GM18868 (cell line): ENCODE measurements around the gene SP3.

Experiments used
- ATAC-seq: cut with Tn5 transposase; IDR thresholded peaks from one replicate; pipeline ENCODE4 v1.9.1; 2021; ENCODE audit warnings: mild to moderate bottlenecking, moderate library complexity; ENCODE audit not compliant: unreplicated experiment

Gene SP3

DNA sequence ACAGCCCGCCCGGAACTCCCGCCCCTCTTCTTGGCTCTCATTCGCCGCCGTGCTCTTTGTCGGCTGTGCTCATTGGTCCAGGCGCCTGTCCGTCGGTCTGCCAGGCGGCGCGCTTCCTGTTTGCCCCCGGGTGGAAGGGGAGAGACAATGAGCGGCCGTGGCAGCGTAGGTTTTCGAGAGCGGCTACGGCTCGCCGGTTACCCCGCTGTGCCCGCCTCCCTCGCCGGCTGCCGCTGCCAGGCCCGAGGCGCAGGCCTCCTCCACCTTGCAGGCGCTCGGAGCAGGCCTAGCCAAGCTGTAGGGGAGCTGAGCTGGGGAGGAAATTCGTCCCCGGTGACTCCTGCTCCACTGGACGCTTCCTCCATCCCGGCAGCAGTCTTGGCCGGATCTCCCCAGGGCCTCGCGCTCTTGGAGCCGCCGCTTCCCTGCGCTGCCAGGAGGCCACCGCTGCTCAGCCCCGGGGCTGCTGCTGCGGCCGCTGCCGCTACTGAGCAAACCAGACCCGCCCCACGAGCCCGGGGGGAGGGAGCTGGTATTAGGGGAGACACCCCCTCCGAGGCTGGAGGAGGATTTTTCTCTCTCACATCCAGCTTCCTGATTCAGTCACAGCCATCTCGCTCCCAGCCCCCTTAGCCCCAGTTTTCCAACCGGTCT is at the start of gene SP3:
TSS of gene SP3 (minus strand) at position 2 of the 654 bp plus-strand sequence. CDS start 202 bp downstream, outside the sequence.
- ATAC-seq: peak; percentile 73

DNA sequence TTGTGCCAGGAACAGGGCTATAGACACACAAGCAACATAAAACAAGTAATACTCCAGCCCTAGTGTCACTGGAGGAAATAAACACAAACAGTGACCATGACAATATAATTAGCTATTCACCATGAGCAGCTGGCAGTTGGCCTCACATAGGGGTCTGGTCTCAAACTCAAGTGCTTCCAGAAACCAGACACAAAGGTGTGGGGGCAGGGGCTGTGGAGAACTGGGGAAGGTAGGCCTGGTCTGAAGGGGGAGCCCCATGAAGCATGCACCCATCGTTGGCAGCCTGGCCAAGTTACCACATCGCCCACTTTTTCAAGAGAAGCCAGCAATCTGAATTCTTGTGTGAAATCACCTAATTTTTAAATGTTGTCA is 49.5 kb upstream of the SP3 start:
- ATAC-seq: no peak

DNA sequence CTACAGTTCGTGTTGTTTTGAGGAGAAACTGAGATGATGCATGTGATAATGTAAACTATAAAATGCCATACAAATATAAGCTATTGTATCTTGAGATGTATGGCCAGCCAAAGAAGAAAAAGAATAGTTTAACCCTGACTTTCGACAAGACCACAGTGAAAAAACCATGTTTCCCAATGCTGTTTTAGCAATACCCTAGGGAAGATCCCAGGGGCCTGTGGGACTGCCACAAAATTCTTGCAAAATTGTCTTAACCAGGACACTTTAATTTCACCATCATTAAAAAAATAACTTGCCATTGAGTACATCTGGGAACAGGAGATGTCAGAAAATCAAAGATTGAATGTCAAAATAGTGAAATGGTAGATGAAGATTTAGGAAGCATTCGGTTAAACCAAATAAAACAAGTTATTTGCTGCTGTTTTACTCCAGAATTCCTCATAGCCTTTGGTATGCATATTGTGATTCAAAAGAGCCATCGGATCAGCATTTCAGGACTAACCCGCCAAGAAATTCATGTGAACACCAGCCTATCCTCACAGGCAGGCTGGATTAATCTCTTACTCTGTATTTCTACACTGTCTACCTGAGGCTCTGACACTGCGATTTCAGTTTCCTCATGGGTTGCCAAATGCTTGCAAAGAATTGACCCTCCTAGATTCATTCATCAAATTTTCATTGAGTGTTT is 49.0 kb upstream of the SP3 start:
- no peak for ATAC-seq

DNA sequence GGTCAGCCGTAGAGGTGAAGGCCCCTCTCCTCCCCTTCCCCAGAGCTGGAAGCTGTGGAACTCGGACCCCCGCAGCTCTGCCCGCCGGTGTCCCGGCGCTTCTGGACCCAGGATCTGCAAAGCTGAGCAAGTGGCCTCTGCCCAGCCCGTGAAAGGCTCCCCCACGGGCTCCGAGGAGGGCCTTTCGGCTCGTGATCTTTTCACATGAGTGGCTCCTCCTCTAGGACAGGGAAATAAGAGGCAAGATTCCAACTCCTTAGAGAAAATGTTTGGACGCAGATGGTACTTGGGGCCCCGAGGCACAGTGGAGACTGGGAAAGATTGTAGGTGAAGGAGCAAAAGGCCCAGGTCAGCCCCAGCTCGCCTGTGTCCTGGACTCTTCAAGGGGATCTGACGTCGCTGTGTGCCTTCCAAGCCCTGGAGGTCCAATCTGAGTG is 48.2 kb upstream of the SP3 start:
- ATAC-seq: no peak

DNA sequence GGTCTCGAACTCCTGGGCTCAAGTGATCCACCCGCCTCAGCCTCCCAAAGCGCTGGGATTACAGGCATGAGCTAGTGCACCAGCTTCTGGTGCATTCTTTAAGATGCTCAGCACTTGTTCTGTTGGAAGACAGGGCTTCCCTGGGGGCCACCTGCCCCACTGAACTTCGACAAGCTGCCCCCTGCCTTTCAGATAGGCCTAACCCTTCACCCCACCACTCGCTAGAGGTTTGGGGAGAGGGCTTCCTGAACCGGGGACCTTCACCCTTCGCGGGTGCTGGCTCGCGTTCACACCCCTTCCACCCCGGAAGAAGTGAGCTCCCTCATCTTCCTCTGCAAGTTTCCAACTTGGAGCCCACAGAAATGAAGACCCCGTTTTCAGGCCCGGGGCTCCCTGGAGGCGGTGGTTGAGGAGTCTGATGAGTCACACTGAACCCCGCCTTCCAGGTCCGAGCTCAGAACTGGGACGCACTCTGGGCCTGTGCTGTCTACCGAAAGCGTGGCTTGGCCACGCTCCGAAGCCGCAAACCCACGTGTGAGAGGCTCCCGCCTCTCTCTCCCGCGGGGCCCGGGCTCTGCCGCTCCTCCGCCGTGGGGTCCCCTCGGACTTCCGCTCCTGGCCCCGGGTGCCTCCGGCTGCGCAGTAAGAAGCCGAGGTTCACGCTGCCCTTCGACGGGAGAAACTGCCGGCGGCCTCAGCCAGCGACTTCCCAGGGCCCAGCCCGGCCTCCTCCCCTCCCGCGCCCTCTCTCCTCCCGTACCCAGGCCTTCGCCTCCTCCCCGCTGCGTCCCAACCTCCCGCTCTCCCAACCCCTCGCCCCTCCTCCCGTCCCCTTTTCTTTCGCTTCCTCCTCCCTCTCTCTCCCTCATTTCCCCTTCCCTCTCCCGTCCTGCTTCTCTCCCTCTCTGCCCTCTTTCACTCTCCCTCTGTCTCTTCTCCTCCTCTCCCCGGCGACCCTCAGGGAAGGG is 47.5 kb upstream of the SP3 start:
- no peak for ATAC-seq

DNA sequence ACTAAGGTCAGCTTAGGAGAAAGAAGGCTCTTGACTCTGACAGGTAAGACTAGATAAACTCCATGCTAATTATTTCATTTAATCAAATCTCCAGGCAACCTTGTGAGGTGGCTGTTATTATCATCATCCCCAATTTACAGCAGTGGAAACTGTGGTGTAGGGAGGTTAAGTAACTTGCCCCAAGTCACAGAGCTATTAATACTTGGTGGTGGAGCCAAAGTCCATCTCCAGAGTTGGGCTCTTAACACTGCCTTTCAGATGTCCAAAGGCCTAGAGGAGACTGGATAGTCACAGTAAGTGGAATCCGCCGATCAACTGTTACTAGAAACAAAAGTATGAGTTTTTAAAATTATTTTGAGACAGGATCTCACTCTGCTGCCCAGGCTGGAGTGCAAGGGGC is 46.6 kb upstream of the SP3 start:
- no peak for ATAC-seq

DNA sequence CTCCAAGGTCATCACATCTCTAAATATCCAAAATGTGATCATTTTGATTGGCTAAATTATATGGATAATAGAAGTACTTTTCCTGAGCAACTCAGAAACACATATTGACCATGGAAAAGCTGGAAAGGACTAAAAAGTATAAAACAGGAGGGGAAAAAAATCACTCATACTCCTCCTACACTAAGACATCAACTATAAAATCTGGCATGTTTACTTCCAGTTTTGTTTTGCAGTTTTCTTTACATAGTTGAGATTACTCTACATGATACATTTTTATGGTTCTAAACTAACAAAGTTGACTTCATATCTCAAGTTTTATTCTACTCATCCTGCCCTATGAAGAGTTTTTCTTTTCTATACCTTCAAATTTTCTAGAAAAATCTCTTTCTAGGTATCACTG is 46.0 kb upstream of the SP3 start:
- no peak for ATAC-seq

DNA sequence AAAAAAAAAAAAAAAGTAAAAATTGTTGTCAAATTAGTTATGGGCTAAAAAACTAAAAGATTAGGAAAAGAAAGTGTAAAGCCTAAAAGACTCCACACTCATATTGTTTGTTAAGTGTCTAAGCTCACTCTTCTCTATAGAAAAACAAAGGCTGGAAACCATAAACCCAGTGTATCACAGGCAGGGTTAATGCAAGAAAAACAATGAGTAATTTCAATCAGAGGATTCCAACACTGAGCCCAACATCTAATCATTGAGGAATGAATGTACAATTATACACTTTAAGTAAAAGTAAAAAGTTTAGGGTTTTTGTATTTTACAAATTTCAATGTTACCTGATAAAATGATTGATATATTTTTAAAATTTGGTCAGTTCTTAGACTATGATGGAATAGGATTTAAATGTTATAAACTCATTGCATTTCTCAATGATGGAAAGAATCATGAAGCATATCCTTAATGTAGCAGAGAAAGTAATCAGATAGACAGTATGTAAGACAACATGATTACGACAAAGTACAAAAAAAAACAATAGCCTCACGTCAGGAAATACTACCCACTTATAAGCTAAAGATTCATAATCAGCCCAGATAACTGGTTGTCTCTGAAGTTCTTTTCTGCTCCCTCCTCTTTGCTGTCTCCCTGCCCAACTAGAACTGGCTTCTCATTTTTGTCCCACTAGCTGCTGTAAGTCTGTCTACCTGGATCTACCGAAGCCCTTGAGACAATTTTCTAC is 44.5 kb upstream of the SP3 start:
- ATAC-seq: no peak

DNA sequence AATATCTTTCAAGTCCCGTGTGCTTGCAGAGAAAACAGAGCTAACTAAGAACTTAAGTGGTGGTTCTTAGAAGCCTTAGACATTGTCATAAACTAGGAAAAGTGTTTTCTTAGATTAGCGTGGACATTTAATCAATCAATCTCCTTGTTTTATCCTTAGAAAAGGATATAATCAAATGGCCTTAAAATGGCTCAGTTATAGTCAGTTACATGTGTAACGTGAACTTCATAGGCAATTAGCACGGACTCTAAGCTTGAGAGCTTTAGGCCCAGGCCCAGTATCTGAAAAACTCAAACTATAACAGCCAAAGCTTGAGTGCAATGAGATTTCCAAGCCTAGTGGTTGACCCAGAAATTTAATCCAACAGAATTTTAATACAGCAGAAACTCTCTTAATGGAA is 43.5 kb upstream of the SP3 start:
- no peak for ATAC-seq

DNA sequence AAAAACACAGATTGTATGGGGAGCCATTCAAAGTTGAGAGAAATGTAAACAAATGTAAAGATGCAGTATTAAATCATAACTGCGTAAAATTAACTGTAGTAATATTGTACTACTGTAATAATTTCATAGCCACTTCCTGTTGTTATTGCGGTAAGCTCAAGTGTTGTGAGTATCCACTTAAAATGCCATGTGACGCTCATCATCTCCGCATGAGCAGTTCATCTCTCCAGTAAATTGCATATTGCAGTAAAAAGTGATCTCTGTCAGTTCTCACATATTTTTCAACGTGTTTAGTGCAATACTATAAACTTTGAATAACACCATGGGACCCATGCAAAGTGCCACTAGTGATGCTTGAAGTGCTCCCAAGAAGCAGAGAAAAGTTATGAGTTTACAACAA is 41.8 kb upstream of the SP3 start:
- ATAC-seq: no peak

DNA sequence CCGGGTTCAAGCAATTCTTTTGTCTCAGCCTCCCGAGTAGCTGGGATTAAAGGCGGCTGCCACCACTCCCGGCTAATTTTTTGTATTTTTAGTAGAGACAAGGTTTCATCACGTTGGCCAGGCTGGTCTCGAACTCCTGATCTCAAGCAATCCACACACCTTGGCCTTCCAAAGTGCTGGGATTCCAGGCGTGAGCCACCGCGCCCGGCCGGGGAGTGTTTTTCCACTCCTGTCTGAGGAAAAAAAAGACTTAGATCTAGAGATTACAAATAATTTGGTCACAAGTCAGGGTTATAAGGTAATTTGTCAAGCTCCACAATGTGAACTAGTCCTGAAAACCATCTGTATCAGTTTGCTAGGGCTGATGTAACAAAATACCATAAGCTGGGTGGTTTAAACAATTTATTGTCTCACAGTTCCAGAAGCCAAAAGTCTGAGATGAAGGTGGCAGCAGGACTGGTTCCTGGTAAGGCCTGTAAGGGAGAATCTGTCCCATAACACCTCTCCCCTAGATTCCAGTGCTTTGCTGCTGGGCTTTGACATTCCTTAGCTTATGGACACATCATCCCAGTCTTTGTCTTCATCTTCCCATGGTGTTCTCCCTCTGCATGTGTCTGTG is 40.7 kb upstream of the SP3 start:
- no peak for ATAC-seq

DNA sequence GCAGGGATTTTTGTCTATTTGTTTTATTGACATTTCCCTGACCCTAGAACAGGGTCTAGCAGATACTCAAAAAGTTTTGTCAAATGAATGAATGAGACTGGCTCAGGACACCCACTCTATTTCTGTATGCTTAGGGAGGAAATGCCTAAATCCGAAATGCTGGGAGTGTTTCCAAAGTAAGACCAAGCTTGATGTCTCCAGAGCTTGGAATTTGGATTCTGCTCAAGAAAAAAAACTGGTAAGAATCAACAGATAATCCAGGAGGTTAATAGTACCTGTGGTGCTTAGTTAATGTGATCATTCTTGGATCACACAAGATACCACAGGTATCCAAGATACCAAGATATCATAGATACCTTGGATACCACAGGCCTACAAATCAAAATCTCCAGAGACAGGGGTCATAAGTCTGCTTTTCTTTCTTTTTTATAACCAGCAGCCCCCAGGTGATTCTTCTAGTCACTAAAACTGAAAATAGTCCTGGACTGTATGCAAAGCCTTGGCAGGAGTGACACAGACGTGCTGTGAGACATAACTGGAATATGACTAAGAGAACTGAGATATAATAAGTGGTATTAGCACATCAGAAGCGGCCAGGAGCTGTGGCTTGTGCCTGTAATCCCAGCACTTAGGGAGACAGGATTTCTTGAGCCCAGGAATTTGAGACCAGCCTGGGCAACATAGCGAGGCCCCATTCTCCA is 39.9 kb upstream of the SP3 start:
- peak; percentile 95 for ATAC-seq

DNA sequence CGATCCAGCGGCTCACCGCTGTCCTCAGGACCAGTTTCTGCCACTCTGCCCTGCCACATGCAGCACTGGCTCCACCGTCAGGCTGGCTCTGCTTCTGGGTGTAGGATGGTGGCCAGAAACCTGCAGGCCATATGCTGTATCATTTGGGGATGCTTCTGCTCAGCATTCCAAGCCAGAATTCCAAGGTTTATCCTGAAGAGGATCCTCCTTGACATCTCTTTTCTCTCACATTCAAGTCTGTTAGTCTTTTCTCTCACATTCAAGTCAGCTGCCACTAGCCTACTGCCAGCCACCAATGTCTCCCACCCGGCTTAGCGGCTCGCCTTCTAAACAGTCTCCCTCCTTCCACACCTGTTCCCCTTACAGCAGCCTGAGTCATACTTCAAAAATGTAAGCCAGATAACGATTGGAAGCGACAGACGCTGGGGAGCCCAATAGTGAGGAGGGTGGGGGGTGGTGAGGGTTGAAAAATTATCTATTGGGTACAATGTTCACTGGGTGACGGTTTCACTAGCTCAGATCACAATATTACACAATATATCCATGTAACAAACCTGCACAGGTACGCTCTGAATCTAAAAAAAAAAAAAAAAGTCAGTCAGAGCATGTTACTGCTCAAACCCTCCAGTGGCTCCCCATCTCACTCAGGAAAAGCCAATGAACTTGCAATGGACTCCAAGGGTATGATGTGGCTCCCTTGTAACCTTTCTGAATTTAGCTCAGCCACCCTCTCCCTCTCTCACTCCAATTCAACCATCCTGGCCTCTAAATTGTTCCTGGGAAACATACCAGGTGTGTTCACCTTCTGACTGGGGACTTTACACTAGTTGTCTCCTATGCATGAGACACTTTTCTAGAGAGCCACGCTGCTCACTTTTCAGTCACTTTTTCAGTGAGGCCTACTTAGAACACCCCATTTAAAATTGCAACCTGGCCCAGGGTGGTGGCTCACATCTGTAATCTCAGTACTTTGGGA is 38.8 kb upstream of the SP3 start:
- no peak for ATAC-seq

DNA sequence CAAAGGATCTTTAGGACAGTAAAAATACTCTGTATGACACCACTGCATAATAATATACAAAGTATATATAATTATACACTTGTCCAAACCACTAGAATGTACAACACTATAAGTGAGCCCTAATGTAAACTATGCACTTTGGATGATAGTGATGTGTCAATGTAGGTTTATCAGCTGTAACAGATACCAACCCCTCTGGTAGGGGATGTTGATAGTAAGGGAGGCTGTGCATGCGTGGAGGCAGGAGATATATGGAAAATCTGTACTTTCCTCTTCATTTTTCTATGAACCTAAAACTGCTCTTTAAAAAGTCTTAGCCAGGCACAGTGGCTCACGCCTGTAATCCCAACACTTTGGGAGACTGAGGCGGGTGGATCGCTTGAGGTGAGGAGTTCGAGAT is 37.5 kb upstream of the SP3 start:
- no peak for ATAC-seq

DNA sequence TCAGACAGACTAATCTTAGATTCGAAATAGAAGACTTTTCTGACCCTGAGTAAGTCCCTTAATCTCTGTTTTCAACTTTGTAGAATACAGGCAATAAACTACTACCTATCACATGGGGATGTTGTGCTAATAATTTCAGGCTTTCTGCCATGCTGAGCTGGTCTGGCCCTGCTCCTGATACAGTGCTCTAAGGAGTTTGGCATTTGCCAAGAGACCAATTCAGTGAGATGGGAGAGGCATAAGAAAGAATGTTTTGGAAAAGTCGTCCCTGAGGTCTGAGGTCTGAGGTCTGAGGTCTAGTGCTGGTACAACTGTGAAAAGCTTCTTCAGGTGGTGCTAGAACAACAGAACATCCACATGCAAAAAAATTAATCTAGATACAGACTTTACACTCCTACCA is 35.9 kb upstream of the SP3 start:
- no peak for ATAC-seq

DNA sequence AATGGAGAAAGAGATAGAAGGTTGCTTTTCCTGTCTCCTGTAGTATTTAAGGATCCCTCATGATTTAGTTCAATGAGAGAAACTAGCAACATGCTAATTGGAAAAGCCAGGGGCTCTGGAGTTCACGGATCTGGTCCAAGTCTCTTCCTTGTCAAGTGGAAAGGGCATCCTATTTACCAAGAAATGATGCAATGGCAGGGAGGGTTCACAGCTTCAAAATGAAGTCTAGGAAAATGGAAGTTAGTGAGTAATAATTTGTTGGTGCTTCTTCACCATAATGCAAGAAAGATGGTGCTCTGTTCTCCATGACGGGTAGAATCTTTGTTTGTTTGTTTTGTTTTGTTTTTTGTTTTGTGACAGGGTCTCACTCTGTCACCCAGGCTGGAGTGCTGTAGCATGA is 34.6 kb upstream of the SP3 start:
- no peak for ATAC-seq

DNA sequence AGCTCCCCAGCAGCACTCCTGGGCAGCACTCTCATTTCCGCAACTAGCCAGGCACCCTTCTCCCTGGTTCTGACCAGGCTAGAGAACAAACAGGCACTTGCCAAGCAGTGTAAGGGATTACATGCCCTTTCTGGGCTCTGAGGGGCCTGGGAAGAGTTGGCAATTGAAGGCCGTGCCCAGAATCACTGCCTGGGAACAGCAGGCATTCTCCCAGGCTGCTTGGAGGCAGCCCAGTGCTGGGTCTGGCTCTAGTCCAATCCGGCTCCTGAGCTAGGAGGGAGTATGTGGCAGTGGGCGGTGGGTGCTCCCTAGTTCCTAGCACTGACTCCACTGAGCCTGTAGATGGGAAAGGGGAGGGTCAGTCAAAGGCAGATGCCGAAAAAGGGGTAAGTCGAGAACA is 34.1 kb upstream of the SP3 start:
- ATAC-seq: no peak

DNA sequence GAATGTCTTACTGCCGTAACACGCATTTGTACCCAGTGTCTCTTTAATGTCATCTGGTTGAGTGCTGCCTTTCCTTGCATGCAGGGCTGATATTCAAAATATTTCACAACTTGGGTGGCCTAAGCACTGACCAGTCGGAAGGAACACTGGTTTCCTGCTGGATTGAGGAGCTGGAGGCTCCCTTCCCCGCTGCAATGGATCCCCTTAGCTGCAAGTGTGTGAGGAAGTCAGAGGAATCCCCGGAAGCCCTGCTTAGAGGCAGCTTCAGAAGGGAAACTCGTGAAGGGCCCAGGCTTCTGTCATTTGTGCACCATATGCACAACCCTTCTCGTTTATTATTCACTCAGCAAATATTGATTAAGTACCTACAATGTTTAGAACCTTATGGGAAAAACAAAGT is 33.2 kb upstream of the SP3 start:
- ATAC-seq: no peak

DNA sequence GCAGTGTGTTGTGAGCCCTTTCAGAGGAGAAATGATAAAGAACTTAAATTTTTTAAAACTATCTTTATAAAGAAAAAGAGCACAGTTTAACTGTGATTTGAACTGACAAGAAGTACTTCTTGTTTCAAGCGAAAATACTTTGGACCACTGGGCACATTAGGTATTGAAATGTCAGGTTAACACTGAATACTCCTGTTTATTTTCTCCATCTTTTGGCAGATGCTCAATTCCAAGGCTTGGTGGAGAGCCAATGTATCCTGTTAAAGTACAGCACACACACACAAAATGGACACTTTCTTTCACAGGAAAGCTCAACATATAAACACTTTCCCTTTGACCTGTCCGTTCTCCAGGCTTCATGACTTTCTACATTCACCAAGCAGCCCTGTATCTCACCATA is 32.6 kb upstream of the SP3 start:
- no peak for ATAC-seq
